Cardiac muscle cell (in vitro differentiated cells and primary cell): ENCODE results near the gene MYPOP. TPM values are rescaled to one million over a fixed set of nuclear protein-coding genes. Genes with fewer than 3 reads are reported as not detected.
A peak's percentile ranks its signal among the peaks of the same experiment; 100 is the strongest.

Experiments
- DNase-seq, 2 donors: peaks; one replicate each; pipeline versions ENCODE4 v3.0.0 to v3.0.0-alpha.2; 2010 to 2017; ENCODE audit warnings: low read depth in 1 of 2, low spot score in 1 of 2
- H3K27ac ChIP-seq: fragments of 200-600 bp; sonication (generic); 2 replicates; pipeline ENCODE4 v1.5.1; 2016
- H3K27me3 ChIP-seq: fragments of 200-600 bp; sonication (generic); 2 replicates; pipeline ENCODE4 v1.6.0; 2016; ENCODE audit warnings: control low read depth
- H3K36me3 ChIP-seq: fragments of 200-600 bp; sonication (generic); 2 replicates; pipeline ENCODE4 v1.5.1; 2016; ENCODE audit warnings: control low read depth
- H3K4me1 ChIP-seq: fragments of 200-600 bp; sonication (generic); 2 replicates; pipeline ENCODE4 v1.8.1; 2017; ENCODE audit warnings: low read depth, mild to moderate bottlenecking, mixed run types
- H3K4me3 ChIP-seq: fragments of 200-600 bp; sonication (generic); 2 replicates; pipeline ENCODE4 v1.5.1; 2016; ENCODE audit warnings: mild to moderate bottlenecking
- H3K9me3 ChIP-seq: fragments of 200-600 bp; sonication (generic); 2 replicates; pipeline ENCODE4 v1.5.1; 2017; ENCODE audit warnings: low read depth, mild to moderate bottlenecking, control low read depth
- CTCF ChIP-seq: IDR thresholded peaks from 2 replicates; pipeline ENCODE4 v1.5.1; 2012; ENCODE audit warnings: low read depth, mild to moderate bottlenecking, low read length
- polyA plus RNA-seq: library from polyadenylated mRNA; unstranded; fragments of >200 nt; fragmentation: Nextera tagmentation; extraction: Ambion mirVana; gene quantifications from 2 replicates; pipeline ENCODE4 v1.2.1, GENCODE V29; 2016
- total RNA-seq: library from RNA; depleted of rRNA; stranded (reverse); fragments of >200 nt; gene quantifications from 2 replicates; pipeline ENCODE4 v1.2.3, GENCODE V29; 2016

The MYPOP gene
- total and polyA plus RNA-seq, 2 experiments from 2014 or later = 2.0 to 7.3 TPM

- H3K4me3 ChIP-seq = no peak overlapping the region
- no peak for DNase-seq
- H3K4me1 ChIP-seq = no peaks in the 10 kb centered on the region
- no peak overlapping the region for H3K27ac ChIP-seq
- no peaks in the 10 kb centered on the region for H3K9me3 ChIP-seq
- TF ChIP-seq CTCF = no peak
- H3K36me3 ChIP-seq = no peaks in the 10 kb centered on the region
- H3K27me3 ChIP-seq = no peaks in the 10 kb centered on the region
Observed at GRCh38 chr19:45918721-45919120, 16.3 kb upstream of the MYPOP start.

- TF ChIP-seq CTCF = no peak
- no peaks in the 10 kb centered on the region for H3K27me3 ChIP-seq
- no peak overlapping the region for H3K27ac ChIP-seq
- no peak for DNase-seq
- no peaks in the 10 kb centered on the region for H3K4me1 ChIP-seq
- H3K36me3 ChIP-seq = no peaks in the 10 kb centered on the region
- no peak overlapping the region for H3K4me3 ChIP-seq
- no peaks in the 10 kb centered on the region for H3K9me3 ChIP-seq
Observed at GRCh38 chr19:45917421-45918091, 15.1 kb upstream of the MYPOP start.

GRCh38 chr19:45913874-45914830 is 11.7 kb upstream of the MYPOP start, which contains the start of gene NANOS2:
Gene NANOS2, minus strand, starts transcription at chr19:45914778. Its CDS starts 85 bp downstream, at chr19:45914693.
- Histone ChIP-seq H3K4me3 (no peak within 1 kb of the TSS), H3K9me3 (no peaks in the 10 kb centered on the region), H3K36me3 (no peaks in the 10 kb centered on the region), H3K27me3 (no peaks in the 10 kb centered on the region), H3K4me1 (no peaks in the 10 kb centered on the region), H3K27ac (no peak within 1 kb of the TSS)
- no peak for TF ChIP-seq CTCF
- peak; percentile 48 to 69 for DNase-seq

- Histone ChIP-seq H3K27ac (no peak overlapping the region), H3K4me3 (no peak overlapping the region), H3K36me3 (no peaks in the 10 kb centered on the region), H3K27me3 (no peaks in the 10 kb centered on the region), H3K4me1 (no peaks in the 10 kb centered on the region), H3K9me3 (no peaks in the 10 kb centered on the region)
- peak in 1 of 2 donors; percentile 18 for DNase-seq
- TF ChIP-seq CTCF = no peak
Observed at GRCh38 chr19:45911291-45911690, 8.9 kb upstream of the MYPOP start.

GRCh38 chr19:45908956-45909355 is 6.5 kb upstream of the MYPOP start:
- no peak for TF ChIP-seq CTCF
- DNase-seq = no peak
- no peak overlapping the region for H3K27ac ChIP-seq
- no peaks in the 10 kb centered on the region for H3K9me3 ChIP-seq
- no peaks in the 10 kb centered on the region for H3K27me3 ChIP-seq
- no peak overlapping the region for H3K4me3 ChIP-seq
- no peaks in the 10 kb centered on the region for H3K36me3 ChIP-seq
- H3K4me1 ChIP-seq = no peaks in the 10 kb centered on the region
